AG08396 (cell line): Measurements from ENCODE around the gene CHST2.

Experiments used
- DNase-seq: peaks from one replicate; pipeline ENCODE4 v3.0.0; 2012; ENCODE audit warnings: low spot score, mixed read lengths

Gene CHST2

GRCh38 chr3:143134471-143134870 lies 14.9 kb downstream of the CHST2 start:
- no peak for DNase-seq

GRCh38 chr3:143135150-143135549 lies 15.6 kb downstream of the CHST2 start:
- DNase-seq: peak; percentile 89

GRCh38 chr3:143137435-143138036 lies 18.0 kb downstream of the CHST2 start:
- DNase-seq: no peak

GRCh38 chr3:143138953-143139352 lies 19.4 kb downstream of the CHST2 start:
- no peak for DNase-seq

GRCh38 chr3:143139762-143140161 lies 20.2 kb downstream of the CHST2 start:
- DNase-seq: no peak

- no peak for DNase-seq
These were observed 21.0 kb downstream of the CHST2 start for GRCh38 chr3:143140550-143140949.

- DNase-seq: no peak
These were observed 22.8 kb downstream of the CHST2 start for GRCh38 chr3:143142354-143142753.

GRCh38 chr3:143145906-143146305 lies 26.3 kb downstream of the CHST2 start:
- no peak for DNase-seq

GRCh38 chr3:143146486-143147274 lies 27.1 kb downstream of the CHST2 start:
- no peak for DNase-seq

GRCh38 chr3:143147707-143148106 lies 28.1 kb downstream of the CHST2 start:
- DNase-seq: no peak

- DNase-seq: no peak
These were observed 30.5 kb downstream of the CHST2 start for GRCh38 chr3:143150071-143150470.

GRCh38 chr3:143151004-143151731 lies 31.6 kb downstream of the CHST2 start:
- DNase-seq: no peak

- DNase-seq: no peak
These were observed 32.5 kb downstream of the CHST2 start for GRCh38 chr3:143152043-143152442.

- no peak for DNase-seq
These were observed 36.2 kb downstream of the CHST2 start for GRCh38 chr3:143155756-143156155.

- no peak for DNase-seq
These were observed 38.7 kb downstream of the CHST2 start for GRCh38 chr3:143158014-143158988.

GRCh38 chr3:143160437-143160836 lies 40.9 kb downstream of the CHST2 start:
- no peak for DNase-seq

- DNase-seq: no peak
These were observed 44.1 kb downstream of the CHST2 start for GRCh38 chr3:143163562-143164100.

- no peak for DNase-seq
These were observed 45.6 kb downstream of the CHST2 start for GRCh38 chr3:143165211-143165610.

GRCh38 chr3:143165612-143166285 lies 46.2 kb downstream of the CHST2 start:
- peak; percentile 37 for DNase-seq

GRCh38 chr3:143166376-143166775 lies 46.8 kb downstream of the CHST2 start:
- no peak for DNase-seq
